CD4-positive, alpha-beta T cell treated with Interleukin-17A for 1 hour (primary cell): ENCODE results near the gene CFAP161.

Experiments
- DNase-seq: peaks from one replicate; pipeline ENCODE4 v3.0.0-alpha.2; 2020

The CFAP161 gene

GRCh38 chr15:81185631-81186295 is 51.7 kb downstream of the CFAP161 start:
- DNase-seq, result no peak

GRCh38 chr15:81188354-81188753 is 54.3 kb downstream of the CFAP161 start:
- DNase-seq, result no peak

- no peak for DNase-seq
These were observed 55.7 kb downstream of the CFAP161 start for GRCh38 chr15:81189583-81190283.

- DNase-seq, result no peak
These were observed 56.9 kb downstream of the CFAP161 start for GRCh38 chr15:81190922-81191507.

- no peak for DNase-seq
These were observed 57.6 kb downstream of the CFAP161 start for GRCh38 chr15:81191701-81192100.

- DNase-seq, result no peak
These were observed 60.7 kb downstream of the CFAP161 start for GRCh38 chr15:81194723-81195122.

GRCh38 chr15:81195339-81195864 is 61.3 kb downstream of the CFAP161 start:
- DNase-seq, result no peak

- DNase-seq, result no peak
These were observed 62.6 kb downstream of the CFAP161 start, which contains the start of gene IL16 for GRCh38 chr15:81196576-81197254. TSS of gene IL16 (plus strand) at chr15:81196879. CDS start at chr15:81225400, 28,521 bp downstream.

- DNase-seq, result no peak
These were observed 63.2 kb downstream of the CFAP161 start for GRCh38 chr15:81197255-81197630.

- DNase-seq, result no peak
These were observed 63.7 kb downstream of the CFAP161 start for GRCh38 chr15:81197688-81198281.
